GM19193 (cell line): Measurements from ENCODE around the gene SBNO2.

Source experiments
- POLR2A ChIP-seq: IDR thresholded peaks from 4 replicates; pipeline ENCODE4 v1.6.1; 2011; ENCODE audit not compliant: insufficient read depth, insufficient read length; ENCODE audit errors: extremely low read depth

The SBNO2 gene

GRCh38 chr19:1112268-1113029 is 61.6 kb downstream of the SBNO2 start:
- TF ChIP-seq POLR2A, result no peak

DNA sequence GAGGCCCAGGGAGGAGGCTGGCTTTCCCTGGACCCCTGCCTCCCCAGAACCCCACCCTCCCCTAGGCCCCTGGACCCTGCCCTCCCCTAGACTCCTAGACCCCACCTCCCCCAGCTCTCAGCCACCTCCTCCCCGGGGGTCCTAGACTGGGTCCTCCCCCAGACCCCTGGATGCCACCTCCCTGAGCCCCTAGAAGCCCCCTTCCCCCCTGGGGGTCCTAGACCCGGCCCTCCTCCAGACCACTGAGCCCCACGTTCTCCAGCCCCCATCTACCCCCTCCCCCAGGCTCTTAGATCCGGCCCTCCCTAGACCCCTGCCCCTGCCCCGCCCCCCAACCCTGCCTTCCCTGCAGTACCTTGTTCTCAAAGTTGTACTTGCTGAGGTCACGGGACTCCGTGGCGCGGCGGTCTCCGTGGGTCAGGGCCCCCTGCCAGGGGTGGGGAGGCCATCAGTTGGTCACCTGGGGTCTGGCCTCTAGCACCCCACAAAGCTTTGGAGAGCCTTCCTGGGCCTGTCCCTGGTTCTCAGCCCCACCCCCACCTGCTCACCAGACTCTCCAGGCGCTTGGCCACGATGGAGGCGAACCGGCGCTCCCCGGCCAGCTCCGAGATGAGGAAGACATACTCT is 62.3 kb downstream of the SBNO2 start:
- no peak for TF ChIP-seq POLR2A

- no peak for TF ChIP-seq POLR2A
Observed at GRCh38 chr19:1110809-1111640, 63.0 kb downstream of the SBNO2 start.

GRCh38 chr19:1109697-1110671 is 64.1 kb downstream of the SBNO2 start:
- no peak for TF ChIP-seq POLR2A

- peak; percentile 40 for TF ChIP-seq POLR2A
Observed at GRCh38 chr19:1109032-1109551, 65.0 kb downstream of the SBNO2 start.

- TF ChIP-seq POLR2A, result no peak
Observed at GRCh38 chr19:1108291-1109031, 65.6 kb downstream of the SBNO2 start.

- TF ChIP-seq POLR2A, result peak; percentile 2
Observed at GRCh38 chr19:1107661-1108261, 66.3 kb downstream of the SBNO2 start.

GRCh38 chr19:1106841-1107660 is 67.0 kb downstream of the SBNO2 start:
- no peak for TF ChIP-seq POLR2A

GRCh38 chr19:1105873-1106840 is 67.9 kb downstream of the SBNO2 start:
- TF ChIP-seq POLR2A, result peak; percentile 32

GRCh38 chr19:1105008-1105872 is 68.8 kb downstream of the SBNO2 start:
- TF ChIP-seq POLR2A, result no peak
